ENCODE measurements around the gene LAMA2.
A peak's percentile ranks its signal among the peaks of the same experiment; 100 is the strongest.
"Not testable (repeated sequence)": the region's sequence is repeated elsewhere in the genome, so short reads cannot be mapped to it uniquely, and the experiment has no call there.

The LAMA2 gene

DNA sequence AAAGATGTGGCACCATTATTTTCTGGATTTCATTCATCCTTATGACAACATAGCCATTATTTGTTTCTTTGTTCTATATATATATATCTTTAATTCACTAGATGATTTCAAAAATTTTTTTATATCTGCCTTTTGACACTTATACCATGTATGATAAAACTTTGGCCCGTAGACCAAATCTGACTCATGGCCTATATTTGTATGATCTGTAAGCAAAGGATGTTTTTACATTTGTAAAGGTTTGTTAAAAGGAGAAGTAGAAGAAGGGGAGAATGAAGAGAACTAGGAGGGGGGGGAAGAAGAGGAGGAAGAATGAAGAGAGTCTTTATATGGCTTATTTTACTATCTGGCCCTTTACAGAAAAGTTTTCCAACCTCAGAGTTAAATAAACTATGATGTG, 279.7 kb downstream of the LAMA2 start:
- DNase-seq = no peak
- H2AK5ac ChIP-seq (ENCODE audit: low read length, severe bottlenecking) = no peak overlapping the region
- no peak overlapping the region for H2BK120ac ChIP-seq (ENCODE audit: low read depth, low read length)
- H3K23ac ChIP-seq (ENCODE audit: low read length in 2 of 2) = no peak overlapping the region
- no peak overlapping the region for H2BK12ac ChIP-seq (ENCODE audit: low read length in 2 of 2)
- no peak overlapping the region for H2BK15ac ChIP-seq (ENCODE audit: low read depth, poor library complexity, severe bottlenecking)
- no peak overlapping the region for H4K91ac ChIP-seq (ENCODE audit: low read length)
- no peak overlapping the region for H3K14ac ChIP-seq (ENCODE audit: low read length in 2 of 2)
- no peak overlapping the region for H2BK5ac ChIP-seq (ENCODE audit: low read depth, low read length, poor library complexity, severe bottlenecking)
- no peaks in the 10 kb centered on the region for H3K4me1 ChIP-seq (ENCODE audit: control insufficient read depth, insufficient read depth, low read depth, low read length)
- no peak overlapping the region for H4K8ac ChIP-seq (ENCODE audit: low read length)
- H3K36me3 ChIP-seq (ENCODE audit: control insufficient read depth in 1 of 2, insufficient read depth in 2 of 2, low read depth in 1 of 2, low read length in 2 of 2) = peaks cover 0 to 14% of the 10 kb centered on the region in 2 experiments
- no peak overlapping the region for H2AFZ ChIP-seq (ENCODE audit: low read depth, low read length)
- no peak overlapping the region for H3K4ac ChIP-seq (ENCODE audit: low read depth in 1 of 2, low read length in 2 of 2)
- no peak overlapping the region for H3K4me2 ChIP-seq (ENCODE audit: low read length, poor library complexity, severe bottlenecking)
- no peak overlapping the region for H3K18ac ChIP-seq (ENCODE audit: low read depth in 1 of 2, low read length in 2 of 2)
- H3K9ac ChIP-seq (ENCODE audit: low read length) = no peak overlapping the region
- no peak overlapping the region for H3K4me3 ChIP-seq (ENCODE audit: insufficient read depth in 1 of 2, low read depth in 1 of 2, low read length in 2 of 2)
- H3K79me1 ChIP-seq (replicated peaks; ENCODE audit: low read length, poor library complexity, severe bottlenecking) = no peaks in the 10 kb centered on the region
- no peak overlapping the region for H3K27ac ChIP-seq (ENCODE audit: low read length, poor library complexity, severe bottlenecking)
- H3K27me3 ChIP-seq (ENCODE audit: control insufficient read depth in 1 of 2, insufficient read depth in 1 of 2, low read length in 2 of 2) = no peaks in the 10 kb centered on the region
- H3K9me3 ChIP-seq (ENCODE audit: control insufficient read depth, low read length) = no peaks in the 10 kb centered on the region
- WGBS = 100% methylated on average over 1 of the region's 1 CpG

DNA sequence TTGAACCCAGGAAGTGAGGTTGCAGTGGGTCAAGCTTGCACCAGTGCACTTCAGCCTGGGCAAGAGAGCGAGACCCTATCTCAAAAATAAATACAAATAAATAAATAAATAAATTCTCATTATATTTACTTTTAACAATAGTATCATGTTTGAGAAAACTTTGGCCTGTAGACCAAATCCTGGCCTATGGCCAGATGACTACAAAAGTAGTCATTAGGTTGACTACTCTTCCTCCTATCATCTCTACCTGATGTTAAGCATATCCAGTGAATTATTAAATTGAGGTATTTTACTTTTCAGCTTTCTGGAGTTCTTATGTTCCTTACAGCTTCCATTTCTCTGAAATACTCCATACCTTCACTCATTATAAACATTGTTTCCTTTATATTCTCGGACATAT, 280.6 kb downstream of the LAMA2 start:
- no peak overlapping the region for H4K91ac ChIP-seq (ENCODE audit: low read length)
- H3K18ac ChIP-seq (ENCODE audit: low read depth in 1 of 2, low read length in 2 of 2) = no peak overlapping the region
- no peak overlapping the region for H4K8ac ChIP-seq (ENCODE audit: low read length)
- WGBS = 98% methylated on average over 1 of the region's 2 CpGs
- H3K23ac ChIP-seq (ENCODE audit: low read length in 2 of 2) = no peak overlapping the region
- no peak overlapping the region for H2BK120ac ChIP-seq (ENCODE audit: low read depth, low read length)
- no peak overlapping the region for H2BK15ac ChIP-seq (ENCODE audit: low read depth, poor library complexity, severe bottlenecking)
- no peak overlapping the region for H3K27ac ChIP-seq (ENCODE audit: low read length, poor library complexity, severe bottlenecking)
- no peak overlapping the region for H3K14ac ChIP-seq (ENCODE audit: low read length in 2 of 2)
- H2AK5ac ChIP-seq (ENCODE audit: low read length, severe bottlenecking) = no peak overlapping the region
- H3K4me2 ChIP-seq (ENCODE audit: low read length, poor library complexity, severe bottlenecking) = no peak overlapping the region
- no peak overlapping the region for H2AFZ ChIP-seq (ENCODE audit: low read depth, low read length)
- no peaks in the 10 kb centered on the region for H3K9me3 ChIP-seq (ENCODE audit: control insufficient read depth, low read length)
- H3K79me1 ChIP-seq (replicated peaks; ENCODE audit: low read length, poor library complexity, severe bottlenecking) = no peaks in the 10 kb centered on the region
- H3K36me3 ChIP-seq (ENCODE audit: control insufficient read depth in 1 of 2, insufficient read depth in 2 of 2, low read depth in 1 of 2, low read length in 2 of 2) = peaks cover 0 to 14% of the 10 kb centered on the region in 2 experiments
- no peak overlapping the region for H3K9ac ChIP-seq (ENCODE audit: low read length)
- H3K4me3 ChIP-seq (ENCODE audit: insufficient read depth in 1 of 2, low read depth in 1 of 2, low read length in 2 of 2) = no peak overlapping the region
- no peak overlapping the region for H3K4ac ChIP-seq (ENCODE audit: low read depth in 1 of 2, low read length in 2 of 2)
- no peaks in the 10 kb centered on the region for H3K27me3 ChIP-seq (ENCODE audit: control insufficient read depth in 1 of 2, insufficient read depth in 1 of 2, low read length in 2 of 2)
- H3K4me1 ChIP-seq (ENCODE audit: control insufficient read depth, insufficient read depth, low read depth, low read length) = no peaks in the 10 kb centered on the region
- no peak overlapping the region for H2BK5ac ChIP-seq (ENCODE audit: low read depth, low read length, poor library complexity, severe bottlenecking)
- no peak overlapping the region for H2BK12ac ChIP-seq (ENCODE audit: low read length in 2 of 2)
- DNase-seq = no peak

DNA sequence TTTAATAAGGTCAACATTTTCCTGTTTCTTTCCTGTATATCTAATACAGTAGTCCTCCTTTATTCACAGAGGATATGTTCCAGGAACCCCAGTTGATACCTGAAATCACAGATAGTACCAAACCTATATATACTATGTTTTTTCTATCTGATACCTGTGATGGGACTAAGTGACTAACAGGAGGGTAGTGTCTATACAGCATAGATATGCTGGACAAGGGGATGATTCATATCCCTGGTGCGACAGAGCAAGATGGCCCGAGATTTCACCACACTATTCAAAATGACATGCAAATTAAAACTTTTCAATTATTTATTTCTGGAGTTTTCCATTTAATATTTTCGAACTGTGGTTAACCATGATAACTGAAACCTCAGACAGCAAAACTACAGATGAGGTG, 281.1 kb downstream of the LAMA2 start:
- Histone ChIP-seq H3K27me3 (ENCODE audit: control insufficient read depth in 1 of 2, insufficient read depth in 1 of 2, low read length in 2 of 2) (no peaks in the 10 kb centered on the region), H3K18ac (ENCODE audit: low read depth in 1 of 2, low read length in 2 of 2) (no peak overlapping the region), H3K9me3 (ENCODE audit: control insufficient read depth, low read length) (no peaks in the 10 kb centered on the region), H3K27ac (ENCODE audit: low read length, poor library complexity, severe bottlenecking) (no peak overlapping the region), H3K4me3 (ENCODE audit: insufficient read depth in 1 of 2, low read depth in 1 of 2, low read length in 2 of 2) (no peak overlapping the region), H2BK15ac (ENCODE audit: low read depth, poor library complexity, severe bottlenecking) (no peak overlapping the region), H3K79me1 (replicated peaks; ENCODE audit: low read length, poor library complexity, severe bottlenecking) (no peaks in the 10 kb centered on the region), H2AFZ (ENCODE audit: low read depth, low read length) (no peak overlapping the region), H2BK12ac (ENCODE audit: low read length in 2 of 2) (no peak overlapping the region), H3K4me1 (ENCODE audit: control insufficient read depth, insufficient read depth, low read depth, low read length) (no peaks in the 10 kb centered on the region), H3K36me3 (ENCODE audit: control insufficient read depth in 1 of 2, insufficient read depth in 2 of 2, low read depth in 1 of 2, low read length in 2 of 2) (peaks cover 0 to 14% of the 10 kb centered on the region in 2 experiments), H3K9ac (ENCODE audit: low read length) (no peak overlapping the region), H3K4me2 (ENCODE audit: low read length, poor library complexity, severe bottlenecking) (no peak overlapping the region), H3K23ac (ENCODE audit: low read length in 2 of 2) (no peak overlapping the region), H3K14ac (ENCODE audit: low read length in 2 of 2) (no peak overlapping the region), H4K91ac (ENCODE audit: low read length) (no peak overlapping the region), H4K8ac (ENCODE audit: low read length) (no peak overlapping the region), H3K4ac (ENCODE audit: low read depth in 1 of 2, low read length in 2 of 2) (no peak overlapping the region), H2BK5ac (ENCODE audit: low read depth, low read length, poor library complexity, severe bottlenecking) (no peak overlapping the region), H2BK120ac (ENCODE audit: low read depth, low read length) (no peak overlapping the region), H2AK5ac (ENCODE audit: low read length, severe bottlenecking) (no peak overlapping the region)
- 100% methylated on average over 1 of the region's 3 CpGs for WGBS
- no peak for DNase-seq

DNA sequence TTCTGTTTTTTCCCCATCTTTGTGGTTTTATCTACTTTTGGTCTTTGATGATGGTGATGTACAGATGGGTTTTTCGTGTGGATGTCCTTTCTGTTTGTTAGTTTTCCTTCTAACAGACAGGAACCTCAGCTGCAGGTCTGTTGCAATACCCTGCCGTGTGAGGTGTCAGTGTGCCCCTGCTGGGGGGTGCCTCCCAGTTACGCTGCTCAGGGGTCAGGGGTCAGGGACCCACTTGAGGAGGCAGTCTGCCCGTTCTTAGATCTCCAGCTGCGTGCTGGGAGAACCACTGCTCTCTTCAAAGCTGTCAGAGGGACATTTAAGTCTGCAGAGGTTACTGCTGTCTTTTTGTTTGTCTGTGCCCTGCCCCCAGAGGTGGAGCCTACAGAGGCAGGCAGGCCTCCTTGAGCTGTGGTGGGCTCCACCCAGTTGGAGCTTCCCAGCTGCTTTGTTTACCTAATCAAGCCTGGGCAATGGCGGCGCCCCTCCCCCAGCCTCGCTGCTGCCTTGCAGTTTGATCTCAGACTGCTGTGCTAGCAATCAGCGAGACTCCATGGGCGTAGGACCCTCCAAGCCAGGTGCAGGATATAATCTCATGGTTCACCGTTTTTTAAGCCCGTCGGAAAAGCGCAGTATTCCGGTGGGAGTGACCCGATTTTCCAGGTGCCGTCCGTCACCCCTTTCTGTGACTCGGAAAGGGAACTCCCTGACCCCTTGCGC, 289.5 kb downstream of the LAMA2 start:
- Histone ChIP-seq H3K18ac (ENCODE audit: low read depth in 1 of 2, low read length in 2 of 2) (peak overlapping the region in 1 of 2 experiments; percentile 40), H3K4me3 (ENCODE audit: insufficient read depth in 1 of 2, low read depth in 1 of 2, low read length in 2 of 2) (peak overlapping the region in 1 of 2 experiments; percentile 39), H4K8ac (ENCODE audit: low read length) (peak overlapping the region; percentile 82)
- H3K4ac ChIP-seq (ENCODE audit: low read depth in 1 of 2, low read length in 2 of 2); H2AFZ ChIP-seq (ENCODE audit: low read depth, low read length); H3K9ac ChIP-seq (ENCODE audit: low read length); H4K91ac ChIP-seq (ENCODE audit: low read length); H3K4me2 ChIP-seq (ENCODE audit: low read length, poor library complexity, severe bottlenecking); H3K79me1 ChIP-seq (replicated peaks; ENCODE audit: low read length, poor library complexity, severe bottlenecking); H2BK12ac ChIP-seq (ENCODE audit: low read length in 2 of 2); H3K27ac ChIP-seq (ENCODE audit: low read length, poor library complexity, severe bottlenecking); H2BK120ac ChIP-seq (ENCODE audit: low read depth, low read length); H2AK5ac ChIP-seq (ENCODE audit: low read length, severe bottlenecking); H3K14ac ChIP-seq (ENCODE audit: low read length in 2 of 2); H3K4me1 ChIP-seq (ENCODE audit: control insufficient read depth, insufficient read depth, low read depth, low read length); H3K27me3 ChIP-seq (ENCODE audit: control insufficient read depth in 1 of 2, insufficient read depth in 1 of 2, low read length in 2 of 2); H2BK15ac ChIP-seq (ENCODE audit: low read depth, poor library complexity, severe bottlenecking); H2BK5ac ChIP-seq (ENCODE audit: low read depth, low read length, poor library complexity, severe bottlenecking); H3K9me3 ChIP-seq (ENCODE audit: control insufficient read depth, low read length); H3K23ac ChIP-seq (ENCODE audit: low read length in 2 of 2); H3K36me3 ChIP-seq (ENCODE audit: control insufficient read depth in 1 of 2, insufficient read depth in 2 of 2, low read depth in 1 of 2, low read length in 2 of 2): not testable (repeated sequence)
- 2% methylated on average over 20 of the region's 20 CpGs for WGBS
- peak; percentile 36 for DNase-seq

Measured in mesenchymal stem cell (in vitro differentiated cells and primary cell).